ENCODE measurements around the gene KCNN4. TPM values are rescaled to one million over a fixed set of nuclear protein-coding genes. Genes with fewer than 3 reads are reported as not detected.

The KCNN4 gene
- total and polyA plus RNA-seq, 2 of the 13 experiments (the other 11 are each of a cell fraction or from before 2014, with no cell fraction given): 0.13 to 0.25 TPM

- TF ChIP-seq KMT2B (CRISPR knock-in tag; IDR thresholded peaks at IDR 0.05): no peak; the same call in none of the 2 replicates
- no peak for TF ChIP-seq CC2D1A (CRISPR knock-in tag; IDR thresholded peaks at IDR 0.05)
- no peak for TF ChIP-seq CENPT (CRISPR knock-in tag; IDR thresholded peaks at IDR 0.05; ENCODE audit: low read depth)
- TF ChIP-seq ZMYM3 (CRISPR knock-in tag; IDR thresholded peaks at IDR 0.05): no peak
- TF ChIP-seq ZNF781 (CRISPR knock-in tag; IDR thresholded peaks at IDR 0.05; ENCODE audit: borderline replicate concordance, not compliant biosample characterization): no peak
- no peak for TF ChIP-seq KAT7 (CRISPR knock-in tag; IDR thresholded peaks at IDR 0.05; ENCODE audit: borderline replicate concordance)
- no peak for TF ChIP-seq SIN3B (IDR thresholded peaks at IDR 0.05; ENCODE audit: low read length)
- peak; percentile 81 for TF ChIP-seq NR2C2 (CRISPR knock-in tag; IDR thresholded peaks at IDR 0.05; ENCODE audit: borderline replicate concordance)
- TF ChIP-seq E2F1 (CRISPR knock-in tag; IDR thresholded peaks at IDR 0.05): no peak
- 0 out of 2 replicates have a peak, but pooled peaks have one; percentile 15 for TF ChIP-seq BORCS8-MEF2B (CRISPR knock-in tag; IDR thresholded peaks at IDR 0.05)
- TF ChIP-seq HES4 (CRISPR knock-in tag; IDR thresholded peaks at IDR 0.05; ENCODE audit: borderline replicate concordance): no peak
- TF ChIP-seq ZNF749 (CRISPR knock-in tag; IDR thresholded peaks at IDR 0.05; ENCODE audit: borderline replicate concordance): no peak
- 0 out of 2 replicates have a peak, but pooled peaks have one; percentile 31 for TF ChIP-seq ZNF343 (CRISPR knock-in tag; IDR thresholded peaks at IDR 0.05)
- TF ChIP-seq WIZ (CRISPR knock-in tag; IDR thresholded peaks at IDR 0.05): no peak
- TF ChIP-seq ZFP91 (CRISPR knock-in tag; IDR thresholded peaks at IDR 0.05; ENCODE audit: borderline replicate concordance): no peak
- no peak for TF ChIP-seq FOXK2 (IDR thresholded peaks at IDR 0.05)
- no peak for TF ChIP-seq ZSCAN29 (CRISPR knock-in tag; conservative IDR thresholded peaks at IDR 0.05)
- TF ChIP-seq ELF1 (CRISPR knock-in tag; IDR thresholded peaks at IDR 0.05): peak; percentile 96
- TF ChIP-seq ZNF510 (CRISPR knock-in tag; IDR thresholded peaks at IDR 0.05; ENCODE audit: low read depth): no peak
- no peak for TF ChIP-seq NCOA2 (CRISPR knock-in tag; IDR thresholded peaks at IDR 0.05)
- TF ChIP-seq BHLHE40 (IDR thresholded peaks at IDR 0.05; ENCODE audit: low read length): no peak
- TF ChIP-seq ZNF275 (CRISPR knock-in tag; IDR thresholded peaks at IDR 0.05; ENCODE audit: borderline replicate concordance): no peak
- TF ChIP-seq ZNF788 (CRISPR knock-in tag; IDR thresholded peaks at IDR 0.05; ENCODE audit: borderline replicate concordance): no peak
- TF ChIP-seq DRAP1 (CRISPR knock-in tag; IDR thresholded peaks at IDR 0.05): peak; percentile 22; the same call in 1 of the 2 replicates
- TF ChIP-seq RBFOX2 (IDR thresholded peaks at IDR 0.05; ENCODE audit: low read depth, low read length): 0 out of 2 replicates have a peak, but pooled peaks have one; percentile 18
- no peak for TF ChIP-seq ATF1 (CRISPR knock-in tag; IDR thresholded peaks at IDR 0.05)
- TF ChIP-seq ZFP36 (IDR thresholded peaks at IDR 0.05; ENCODE audit: borderline replicate concordance, low read depth, low read length, partially characterized antibody): no peak
Measured at GRCh38 chr19:43826787-43827754, 46.3 kb upstream of the KCNN4 start, which contains the start of gene ZNF283 (continued).
